Activated T-cell treated with anti-CD3 and anti-CD28 coated beads, Interleukin-2, amount 50 U/mL, for 72 hours (primary cell): ENCODE data around the gene PARP15. TPM values are rescaled to one million over a fixed set of nuclear protein-coding genes. Genes with fewer than 3 reads are reported as not detected.
A peak's percentile ranks its signal among the peaks of the same experiment; 100 is the strongest.
"Not testable (repeated sequence)": the region's sequence is repeated elsewhere in the genome, so short reads cannot be mapped to it uniquely, and the experiment has no call there.

Experiments
- ATAC-seq, 2 donors: fragments of 150-1000 bp; cut with Tn5 transposase; replicated peaks in 1 of 2; 2 replicates each; pipeline ENCODE4 v1.10.0; 2021; ENCODE audit warnings: moderate library complexity in 2 of 2, mild to moderate bottlenecking in 1 of 2
- DNase-seq, 2 donors: peaks; one replicate each; pipeline ENCODE4 v3.0.0; 2021 to 2022; ENCODE audit warnings: mixed read lengths in 1 of 2
- H3K27ac Mint-ChIP-seq: one replicate; pipeline ENCODE4 v1.8.0; 2022; ENCODE audit warnings: mild to moderate bottlenecking, moderate library complexity, mixed read lengths
- H3K27me3 Mint-ChIP-seq: one replicate; pipeline ENCODE4 v1.8.0; 2022; ENCODE audit warnings: low read depth, mixed read lengths
- H3K36me3 Mint-ChIP-seq, 2 donors: one replicate each; pipeline ENCODE4 v1.8.0; 2022; ENCODE audit warnings: mixed read lengths in 2 of 2, mild to moderate bottlenecking in 1 of 2; ENCODE audit not compliant: insufficient read depth in 2 of 2
- H3K4me1 Mint-ChIP-seq: one replicate; pipeline ENCODE4 v1.8.0; 2022; ENCODE audit warnings: low read depth, mixed read lengths
- H3K4me3 Mint-ChIP-seq, 2 donors: one replicate each; pipeline ENCODE4 v1.8.0; 2022; ENCODE audit warnings: mild to moderate bottlenecking in 2 of 2, mixed read lengths in 2 of 2, moderate library complexity in 2 of 2
- H3K9me3 Mint-ChIP-seq, 2 donors: one replicate each; pipeline ENCODE4 v1.8.0; 2022; ENCODE audit warnings: mixed read lengths in 2 of 2
- total RNA-seq, 2 donors: library from RNA; stranded (reverse); gene quantifications; one replicate each; pipeline ENCODE4 v1.2.3, GENCODE V29; 2022

PARP15 gene
- total RNA-seq, 2 donors from 2014 or later = 23.7 to 28.6 TPM

GRCh38 chr3:122681974-122682409 lies 104.5 kb downstream of the PARP15 start:
- Mint-ChIP-seq H3K36me3 (peaks cover 10 to 15% of the 10 kb centered on the region in 2 donors), H3K27me3 (no peaks in the 10 kb centered on the region), H3K4me3 (peak overlapping the region; percentile 89 to 92), H3K9me3 (no peaks in the 10 kb centered on the region), H3K4me1 (peaks cover 53% of the 10 kb centered on the region), H3K27ac (peak overlapping the region; percentile 96)
- no peak for DNase-seq
- ATAC-seq = no peak

DNA sequence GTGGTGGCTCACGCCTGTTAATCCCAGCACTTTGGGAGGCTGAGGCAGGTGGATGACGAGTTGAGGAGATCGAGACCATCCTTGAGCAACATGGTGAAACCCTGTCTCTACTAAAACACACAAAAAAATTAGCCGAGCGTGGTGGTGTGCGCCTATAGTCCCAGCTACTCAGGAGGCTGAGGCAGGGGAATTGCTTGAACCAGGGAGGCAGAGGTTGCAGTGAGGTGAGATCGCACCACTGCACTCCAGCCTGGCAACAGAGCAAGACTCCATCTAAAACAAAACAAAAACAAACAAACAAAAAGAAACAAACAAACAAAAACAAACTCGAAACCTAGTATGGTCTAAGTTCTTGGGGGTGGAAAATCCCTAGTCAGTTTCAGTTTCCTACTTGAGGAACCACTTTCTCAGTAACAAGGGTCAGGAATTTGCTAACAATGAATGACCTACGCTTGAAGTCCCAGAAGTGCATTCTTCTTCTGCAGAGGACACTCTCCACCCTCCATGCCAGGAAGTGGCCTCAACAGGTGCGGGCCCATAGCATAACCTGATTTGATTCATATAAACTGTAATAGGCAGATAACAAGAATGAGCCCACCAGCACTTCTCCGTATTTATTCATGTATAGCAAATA lies 105.4 kb downstream of the PARP15 start:
- not testable (repeated sequence) for H3K27me3 Mint-ChIP-seq, DNase-seq, H3K9me3 Mint-ChIP-seq, ATAC-seq
- H3K27ac Mint-ChIP-seq = peak overlapping the region; percentile 28
- H3K4me1 Mint-ChIP-seq = peaks cover 53% of the 10 kb centered on the region
- peak overlapping the region; percentile 89 to 92 for H3K4me3 Mint-ChIP-seq
- peaks cover 14 to 22% of the 10 kb centered on the region in 2 donors for H3K36me3 Mint-ChIP-seq

DNA sequence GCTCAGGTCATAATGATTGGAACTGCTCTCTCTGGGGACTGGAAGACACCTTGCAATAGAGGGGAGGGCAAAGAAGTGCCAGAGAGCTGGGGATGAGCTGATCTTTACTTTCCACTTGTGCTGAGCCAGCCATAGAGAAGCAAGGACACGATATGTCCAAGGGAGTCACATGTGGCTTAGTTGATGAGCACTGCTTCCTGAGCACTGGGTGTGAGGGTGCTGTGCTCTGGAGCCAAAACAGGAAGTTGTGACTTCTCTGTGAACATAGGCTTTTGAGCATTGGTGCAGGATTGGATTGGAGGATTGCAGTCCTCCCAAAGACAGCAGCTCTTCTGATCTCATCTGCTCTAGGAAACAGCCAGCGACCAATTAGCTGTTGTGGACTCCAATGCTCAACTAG lies 109.8 kb downstream of the PARP15 start:
- H3K9me3 Mint-ChIP-seq = no peaks in the 10 kb centered on the region
- peaks cover 9 to 25% of the 10 kb centered on the region in 2 donors for H3K36me3 Mint-ChIP-seq
- no peak overlapping the region for H3K27ac Mint-ChIP-seq
- no peak overlapping the region for H3K4me3 Mint-ChIP-seq
- ATAC-seq (no peak), DNase-seq (no peak)
- peaks cover 24% of the 10 kb centered on the region for H3K4me1 Mint-ChIP-seq
- no peaks in the 10 kb centered on the region for H3K27me3 Mint-ChIP-seq

Other genes with a start within 250 kb of the PARP15 start
- gene MIX23, start 194.4 kb upstream of the PARP15 start, total RNA-seq = 100 to 1,000 TPM in 1 of 2 donors, 10 to 100 TPM in 1; 94.0 to 133 TPM
- gene FAM162A, start 193.5 kb upstream of the PARP15 start, total RNA-seq = 10 to 100 TPM; 79.0 to 94.8 TPM
- gene WDR5B, start 161.6 kb upstream of the PARP15 start, total RNA-seq = 1 to 10 TPM; 2.6 to 3.6 TPM
- 10 to 100 TPM; 54.3 to 69.9 TPM for gene KPNA1, start 62.7 kb upstream of the PARP15 start, total RNA-seq
- 10 to 100 TPM; 28.8 to 38.1 TPM for gene PARP9, start 13.3 kb upstream of the PARP15 start, total RNA-seq
- gene DTX3L, start 13.3 kb upstream of the PARP15 start, total RNA-seq = 10 to 100 TPM; 43.9 to 51.4 TPM
- gene PARP14, start 103.2 kb downstream of the PARP15 start, total RNA-seq = 10 to 100 TPM; 56.5 to 80.1 TPM
- 1 to 10 TPM; 8.2 to 9.3 TPM for gene HSPBAP1, start 216.2 kb downstream of the PARP15 start, total RNA-seq
- 1 to 10 TPM; 2.9 to 3.5 TPM for gene SLC49A4, start 217.4 kb downstream of the PARP15 start, total RNA-seq